Gastrocnemius medialis (tissue), 4 donors: Measurements from ENCODE around the gene LCA5. TPM values are rescaled to one million over a fixed set of nuclear protein-coding genes. Genes with fewer than 3 reads are reported as not detected.

Experiments
- ATAC-seq, 2 donors: fragments of 150-250 bp; one replicate each; pipeline ENCODE4 v1.9.1; 2016
- DNase-seq, 2 donors: peaks; one replicate each; pipeline ENCODE4 v3.0.0-alpha.2; 2019
- H3K27ac ChIP-seq, 4 donors: fragments of 200-600 bp; sonication (generic); 1 replicate in 1 of 4; 2 replicates in 3 of 4; pipeline ENCODE4 v1.5.1; 2016 to 2018; ENCODE audit warnings: mild to moderate bottlenecking in 2 of 4, moderate library complexity in 1 of 4
- H3K27me3 ChIP-seq, 3 donors: fragments of 200-600 bp; sonication (generic) in 2 of 3; 1 replicate in 1 of 3; 2 replicates in 2 of 3; pipeline versions ENCODE4 v1.5.1 to v1.6.0; 2016 to 2019; ENCODE audit warnings: mild to moderate bottlenecking in 1 of 3, moderate library complexity in 1 of 3
- H3K36me3 ChIP-seq, 2 donors: fragments of 200-600 bp; sonication (generic) in 1 of 2; one replicate each; pipeline ENCODE4 v1.5.1; 2017 to 2018
- H3K4me1 ChIP-seq, 2 donors: fragments of 200-600 bp; sonication (generic) in 1 of 2; one replicate each; pipeline ENCODE4 v1.5.1; 2016 to 2017; ENCODE audit warnings: mild to moderate bottlenecking in 2 of 2
- H3K4me3 ChIP-seq, 4 donors: fragments of 200-600 bp; sonication (generic) in 3 of 4; 1 replicate in 1 of 4; 2 replicates in 3 of 4; pipeline ENCODE4 v1.5.1; 2016 to 2019; ENCODE audit warnings: mild to moderate bottlenecking in 2 of 4
- H3K9me3 ChIP-seq, 3 donors: fragments of 200-600 bp; sonication (generic) in 2 of 3; 1 replicate in 1 of 3; 2 replicates in 2 of 3; pipeline ENCODE4 v1.5.1; 2016 to 2019
- POLR2A ChIP-seq, 2 donors: fragments of 450-650 bp; IDR thresholded peaks; one replicate each; pipeline ENCODE4 v1.6.1; 2017; ENCODE audit warnings: antibody characterized with exemption in 2 of 2, mild to moderate bottlenecking in 2 of 2, moderate library complexity in 2 of 2
- in situ Hi-C, 4 donors: fragments of 200-750 bp; cut with MboI; loops; one replicate each; pipeline versions ENCODE4 v1.15.0 to v1.8.0; 2017; ENCODE audit warnings: low sequenced_read_pairs in 4 of 4
- intact Hi-C: fragments of 100-400 bp; cut with DNase I; formaldehyde crosslinking; loops from one replicate; pipeline ENCODE4 v1.15.1; 2023; ENCODE audit warnings: low total_unique reads
- total RNA-seq, 4 donors: library from RNA; depleted of rRNA; stranded (reverse); fragments of >200 nt; gene quantifications; one replicate each; pipeline versions ENCODE4 v1.1.0 to v1.2.3, GENCODE V29; 2016
- TF ChIP-seq, protein P1 (sequence below), 5 experiments: fragments of 450-650 bp in 3 of 5; fragments of 200-600 bp in 2 of 5; sonication (generic) in 2 of 5; IDR thresholded peaks in 4 of 5; conservative IDR thresholded peaks in 1 of 5; 1 replicate in 4 of 5; 2 replicates in 1 of 5; pipeline ENCODE4 v1.5.1; 2016 to 2019; ENCODE audit warnings: antibody characterized with exemption in 5 of 5, mild to moderate bottlenecking in 3 of 5, moderate library complexity in 3 of 5

Gene LCA5
- total RNA-seq, 4 donors from 2014 or later = 0.92 to 3.0 (median 1.2) TPM

DNA sequence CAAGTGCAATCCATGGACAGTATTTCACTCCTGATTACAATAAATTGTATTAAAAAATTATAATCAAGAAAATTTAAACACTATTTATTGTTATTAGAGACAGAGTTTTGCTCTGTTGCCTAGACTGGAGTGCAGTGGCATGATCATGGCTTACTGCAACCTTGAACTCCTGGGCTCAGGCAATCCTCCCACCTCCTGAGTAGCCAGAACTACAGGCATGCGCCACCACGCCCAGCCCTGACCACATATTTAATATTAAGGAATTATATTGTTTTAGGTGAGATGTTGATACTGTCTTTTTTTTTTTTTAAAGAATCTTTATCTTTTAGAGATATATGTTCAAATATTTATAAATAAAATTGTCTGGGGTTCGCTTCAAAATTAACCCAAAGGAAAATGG is 14.6 kb downstream of the LCA5 start:
- H3K27me3 ChIP-seq = no peaks in the 10 kb centered on the region
- DNase-seq (no peak), ATAC-seq (no peak)
- intact Hi-C loops = no loop called here
- no peaks in the 10 kb centered on the region for H3K4me1 ChIP-seq
- H3K9me3 ChIP-seq = no peaks in the 10 kb centered on the region
- in situ Hi-C loops = no loop called here
- TF ChIP-seq, protein P1, sequence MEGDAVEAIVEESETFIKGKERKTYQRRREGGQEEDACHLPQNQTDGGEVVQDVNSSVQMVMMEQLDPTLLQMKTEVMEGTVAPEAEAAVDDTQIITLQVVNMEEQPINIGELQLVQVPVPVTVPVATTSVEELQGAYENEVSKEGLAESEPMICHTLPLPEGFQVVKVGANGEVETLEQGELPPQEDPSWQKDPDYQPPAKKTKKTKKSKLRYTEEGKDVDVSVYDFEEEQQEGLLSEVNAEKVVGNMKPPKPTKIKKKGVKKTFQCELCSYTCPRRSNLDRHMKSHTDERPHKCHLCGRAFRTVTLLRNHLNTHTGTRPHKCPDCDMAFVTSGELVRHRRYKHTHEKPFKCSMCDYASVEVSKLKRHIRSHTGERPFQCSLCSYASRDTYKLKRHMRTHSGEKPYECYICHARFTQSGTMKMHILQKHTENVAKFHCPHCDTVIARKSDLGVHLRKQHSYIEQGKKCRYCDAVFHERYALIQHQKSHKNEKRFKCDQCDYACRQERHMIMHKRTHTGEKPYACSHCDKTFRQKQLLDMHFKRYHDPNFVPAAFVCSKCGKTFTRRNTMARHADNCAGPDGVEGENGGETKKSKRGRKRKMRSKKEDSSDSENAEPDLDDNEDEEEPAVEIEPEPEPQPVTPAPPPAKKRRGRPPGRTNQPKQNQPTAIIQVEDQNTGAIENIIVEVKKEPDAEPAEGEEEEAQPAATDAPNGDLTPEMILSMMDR (IDR thresholded peaks at IDR 0.05 in 4 of 5, conservative IDR thresholded peaks at IDR 0.05 in 1 of 5) = no peak
- no peak for TF ChIP-seq POLR2A (IDR thresholded peaks at IDR 0.05)
- H3K27ac ChIP-seq = no peak overlapping the region
- no peak overlapping the region for H3K4me3 ChIP-seq
- no peaks in the 10 kb centered on the region for H3K36me3 ChIP-seq

DNA sequence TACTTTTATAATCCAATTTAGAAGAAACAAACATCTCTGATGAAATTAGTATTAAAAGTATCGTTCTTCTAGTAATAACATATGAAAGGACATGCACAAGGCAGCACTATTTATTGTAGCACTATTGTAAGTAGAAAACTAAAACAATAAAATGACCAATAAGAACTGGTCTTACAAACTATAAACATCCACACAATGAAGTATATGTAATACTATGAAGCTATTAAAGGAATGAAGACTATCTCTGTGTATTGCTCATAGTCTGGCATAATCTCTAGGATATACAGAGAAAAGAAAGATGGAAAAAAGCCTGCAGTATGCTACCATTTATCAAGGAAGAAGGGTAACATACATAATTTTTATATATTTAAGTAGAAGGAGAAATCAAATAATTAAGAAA is 16.7 kb downstream of the LCA5 start:
- DNase-seq (no peak), ATAC-seq (no peak)
- Histone ChIP-seq H3K4me1 (no peaks in the 10 kb centered on the region), H3K4me3 (no peak overlapping the region), H3K27ac (no peak overlapping the region), H3K27me3 (no peaks in the 10 kb centered on the region), H3K9me3 (no peaks in the 10 kb centered on the region), H3K36me3 (no peaks in the 10 kb centered on the region)
- in situ Hi-C loops (no loop called here), intact Hi-C loops (no loop called here)
- TF ChIP-seq, protein P1 (IDR thresholded peaks at IDR 0.05 in 4 of 5, conservative IDR thresholded peaks at IDR 0.05 in 1 of 5) = no peak
- no peak for TF ChIP-seq POLR2A (IDR thresholded peaks at IDR 0.05)

DNA sequence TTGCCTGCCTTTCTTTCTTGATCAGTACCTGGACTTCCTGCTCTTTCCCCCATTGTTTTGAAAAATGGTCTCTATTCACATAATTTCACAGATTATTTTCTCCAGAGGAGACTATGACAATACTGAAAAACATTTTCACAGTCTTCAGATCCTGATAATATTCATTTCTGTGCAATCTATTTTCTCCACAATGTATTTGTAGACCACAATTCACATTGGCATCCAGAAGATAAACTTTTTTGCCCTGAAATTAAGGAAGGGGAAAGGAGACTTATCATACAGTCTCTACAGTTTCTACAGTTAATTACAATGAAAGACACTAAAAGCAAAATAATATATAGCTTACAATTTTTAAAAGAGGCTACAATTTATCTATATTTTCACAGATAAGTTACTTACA is 18.4 kb downstream of the LCA5 start:
- in situ Hi-C loops (no loop called here), intact Hi-C loops (no loop called here)
- ATAC-seq = no peak
- TF ChIP-seq, protein P1 (IDR thresholded peaks at IDR 0.05 in 4 of 5, conservative IDR thresholded peaks at IDR 0.05 in 1 of 5) = no peak
- no peak for TF ChIP-seq POLR2A (IDR thresholded peaks at IDR 0.05)
- Histone ChIP-seq H3K27me3 (no peaks in the 10 kb centered on the region), H3K4me3 (no peak overlapping the region), H3K36me3 (no peaks in the 10 kb centered on the region), H3K9me3 (no peaks in the 10 kb centered on the region), H3K27ac (no peak overlapping the region), H3K4me1 (no peaks in the 10 kb centered on the region)
- DNase-seq = no peak

DNA sequence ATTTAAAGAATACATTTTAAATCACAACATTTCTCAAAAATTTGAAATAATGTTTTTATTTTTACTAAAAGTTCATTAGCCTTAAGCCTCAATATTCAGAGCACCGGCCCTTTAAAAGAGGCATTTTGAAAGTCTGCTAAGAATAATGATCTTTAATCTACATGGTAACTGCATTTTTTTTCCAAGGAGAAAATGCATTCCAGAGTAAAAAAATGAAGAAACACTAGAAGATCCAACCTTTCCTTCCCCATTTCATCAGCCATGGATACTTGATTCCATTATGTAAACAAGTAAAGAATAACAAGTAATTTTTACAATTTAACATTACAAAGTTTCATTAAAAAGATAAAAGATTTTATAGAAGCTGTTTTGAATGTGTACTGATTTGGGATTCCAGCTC is 21.8 kb downstream of the LCA5 start:
- ATAC-seq (no peak), DNase-seq (no peak)
- H3K27me3 ChIP-seq = no peaks in the 10 kb centered on the region
- H3K9me3 ChIP-seq = no peaks in the 10 kb centered on the region
- no peak overlapping the region for H3K27ac ChIP-seq
- H3K36me3 ChIP-seq = peaks cover 0 to 9% of the 10 kb centered on the region in 2 donors
- no peak for TF ChIP-seq POLR2A (IDR thresholded peaks at IDR 0.05)
- TF ChIP-seq, protein P1 (IDR thresholded peaks at IDR 0.05 in 4 of 5, conservative IDR thresholded peaks at IDR 0.05 in 1 of 5) = no peak
- no peaks in the 10 kb centered on the region for H3K4me1 ChIP-seq
- intact Hi-C loops = no loop called here
- in situ Hi-C loops = no loop called here
- H3K4me3 ChIP-seq = no peak overlapping the region

DNA sequence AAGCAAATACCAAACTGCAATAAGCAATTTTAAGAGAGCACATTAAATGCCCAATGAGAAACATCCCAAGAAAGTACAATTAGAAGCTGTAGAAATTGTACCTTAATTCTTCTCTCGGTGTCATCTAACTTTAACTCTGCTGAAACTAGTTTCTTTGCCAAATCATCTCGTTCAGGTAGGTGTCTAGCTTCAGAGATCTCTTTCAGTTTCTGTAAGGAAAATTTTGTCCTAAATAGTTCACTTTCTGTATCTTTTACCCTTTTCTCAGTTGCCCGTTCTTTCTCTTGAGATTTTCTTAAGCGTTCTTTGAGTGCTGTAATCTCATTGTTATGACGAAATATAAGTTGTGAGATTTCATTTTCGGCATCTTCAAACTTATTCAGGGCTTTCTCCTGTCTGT is 24.1 kb downstream of the LCA5 start:
- intact Hi-C loops (no loop called here), in situ Hi-C loops (no loop called here)
- no peak for TF ChIP-seq POLR2A (IDR thresholded peaks at IDR 0.05)
- TF ChIP-seq, protein P1 (IDR thresholded peaks at IDR 0.05 in 4 of 5, conservative IDR thresholded peaks at IDR 0.05 in 1 of 5) = no peak

More for the DNA sequence above, 24.1 kb downstream of the LCA5 start:
- no peak overlapping the region for H3K4me3 ChIP-seq
- no peaks in the 10 kb centered on the region for H3K4me1 ChIP-seq
- no peak for ATAC-seq
- H3K27ac ChIP-seq = no peak overlapping the region
- H3K27me3 ChIP-seq = no peaks in the 10 kb centered on the region
- peaks cover 0 to 9% of the 10 kb centered on the region in 2 donors for H3K36me3 ChIP-seq
- no peaks in the 10 kb centered on the region for H3K9me3 ChIP-seq
- no peak for DNase-seq
